ES-I3 (cell line): ENCODE data around the gene MAP2K6.

ENCODE experiments used
- H3K36me3 ChIP-seq: 2 replicates; pipeline ENCODE4 v1.6.1; 2013; ENCODE audit warnings: mild to moderate bottlenecking, low read length, control low read depth, moderate library complexity; ENCODE audit not compliant: insufficient read depth
- H3K4me1 ChIP-seq: 2 replicates; pipeline ENCODE4 v1.6.1; 2013; ENCODE audit warnings: mild to moderate bottlenecking, control low read depth, low read length; ENCODE audit not compliant: insufficient read depth
- H3K9ac ChIP-seq: 2 replicates; pipeline ENCODE4 v1.6.1; 2013; ENCODE audit warnings: low read depth, mild to moderate bottlenecking, low read length, moderate library complexity
- H3K9me3 ChIP-seq: 2 replicates; pipeline ENCODE4 v1.6.1; 2013; ENCODE audit warnings: mild to moderate bottlenecking, low read length, moderate library complexity; ENCODE audit not compliant: control insufficient read depth, insufficient read depth

MAP2K6 gene

DNA sequence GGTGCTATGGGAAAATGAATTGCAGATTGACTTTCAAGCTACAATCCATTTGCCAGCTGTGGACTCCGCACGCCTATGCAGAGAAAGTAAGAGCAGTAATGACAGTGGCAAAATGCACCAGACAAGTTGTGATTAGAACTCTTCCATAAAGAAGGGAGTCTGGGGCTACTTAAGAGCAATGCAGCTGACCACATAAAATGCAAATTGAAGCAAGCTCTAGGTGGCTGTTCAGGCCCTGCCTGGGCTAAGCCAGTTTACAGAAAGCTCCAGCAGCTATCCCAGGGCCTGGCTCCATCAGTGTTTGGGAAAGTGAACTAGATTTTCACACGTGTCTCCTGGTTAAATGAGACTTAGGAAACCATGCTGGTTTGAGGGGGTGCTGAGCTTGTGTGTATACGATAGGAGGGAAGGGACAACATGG is 2.2 kb upstream of the MAP2K6 start:
- no peak overlapping the region for H3K9ac ChIP-seq
- H3K4me1 ChIP-seq = peaks cover 1% of the 10 kb centered on the region
- H3K9me3 ChIP-seq = no peaks in the 10 kb centered on the region
- no peaks in the 10 kb centered on the region for H3K36me3 ChIP-seq

- Histone ChIP-seq H3K9ac (peak overlapping the region; percentile 56; the same call in 1 of the 2 replicates), H3K9me3 (no peaks in the 10 kb centered on the region), H3K4me1 (peaks cover 12% of the 10 kb centered on the region), H3K36me3 (no peaks in the 10 kb centered on the region)
These were observed 934 bp downstream of the MAP2K6 start for GRCh38 chr17:69415431-69415830.

- H3K36me3 ChIP-seq = no peaks in the 10 kb centered on the region
- no peak overlapping the region for H3K9ac ChIP-seq
- H3K4me1 ChIP-seq = peaks cover 12% of the 10 kb centered on the region
- H3K9me3 ChIP-seq = no peaks in the 10 kb centered on the region
These were observed 3.3 kb downstream of the MAP2K6 start for GRCh38 chr17:69417545-69418483.

DNA sequence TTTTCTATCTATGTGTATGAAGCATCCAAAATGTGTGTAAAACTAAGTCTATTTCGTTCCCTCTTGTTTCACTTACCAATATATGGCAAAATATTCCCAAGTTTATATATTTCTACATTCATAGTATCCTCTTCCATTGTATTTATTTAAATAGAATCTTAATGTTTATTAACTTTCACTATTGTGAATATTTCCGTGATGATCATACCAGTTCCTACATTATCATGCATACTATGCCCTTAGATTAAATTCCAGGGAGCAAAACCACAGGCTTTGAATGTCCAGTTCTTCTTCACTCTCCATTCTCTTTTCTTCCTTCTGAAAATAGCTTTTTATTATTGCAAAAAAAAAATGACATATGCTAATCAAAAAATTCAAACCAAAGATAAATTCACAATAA is 4.0 kb downstream of the MAP2K6 start:
- no peaks in the 10 kb centered on the region for H3K9me3 ChIP-seq
- no peaks in the 10 kb centered on the region for H3K36me3 ChIP-seq
- no peak overlapping the region for H3K9ac ChIP-seq
- peaks cover 18% of the 10 kb centered on the region for H3K4me1 ChIP-seq

DNA sequence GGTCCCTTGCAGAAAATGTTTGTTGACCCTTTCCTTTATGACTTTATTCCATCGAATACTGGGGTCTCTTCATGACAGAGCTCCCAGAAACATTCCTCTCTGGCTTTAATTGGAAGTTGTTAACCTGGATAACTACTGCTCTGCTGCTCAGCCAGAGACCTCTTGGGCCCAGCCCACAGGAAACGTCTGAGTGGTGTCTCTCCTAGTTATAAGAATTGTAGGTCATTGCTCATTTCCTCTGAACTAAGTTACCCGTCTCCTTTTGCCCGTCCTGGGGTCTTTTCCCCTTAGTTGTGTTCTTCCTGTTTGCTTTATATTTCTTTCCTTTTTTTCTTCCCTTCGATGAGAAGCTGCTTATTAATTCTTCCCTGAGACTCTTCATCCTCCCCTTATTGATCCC is 9.0 kb downstream of the MAP2K6 start:
- Histone ChIP-seq H3K9me3 (no peaks in the 10 kb centered on the region), H3K4me1 (peaks cover 24% of the 10 kb centered on the region), H3K9ac (no peak overlapping the region), H3K36me3 (no peaks in the 10 kb centered on the region; the same call in 1 of the 2 replicates)

DNA sequence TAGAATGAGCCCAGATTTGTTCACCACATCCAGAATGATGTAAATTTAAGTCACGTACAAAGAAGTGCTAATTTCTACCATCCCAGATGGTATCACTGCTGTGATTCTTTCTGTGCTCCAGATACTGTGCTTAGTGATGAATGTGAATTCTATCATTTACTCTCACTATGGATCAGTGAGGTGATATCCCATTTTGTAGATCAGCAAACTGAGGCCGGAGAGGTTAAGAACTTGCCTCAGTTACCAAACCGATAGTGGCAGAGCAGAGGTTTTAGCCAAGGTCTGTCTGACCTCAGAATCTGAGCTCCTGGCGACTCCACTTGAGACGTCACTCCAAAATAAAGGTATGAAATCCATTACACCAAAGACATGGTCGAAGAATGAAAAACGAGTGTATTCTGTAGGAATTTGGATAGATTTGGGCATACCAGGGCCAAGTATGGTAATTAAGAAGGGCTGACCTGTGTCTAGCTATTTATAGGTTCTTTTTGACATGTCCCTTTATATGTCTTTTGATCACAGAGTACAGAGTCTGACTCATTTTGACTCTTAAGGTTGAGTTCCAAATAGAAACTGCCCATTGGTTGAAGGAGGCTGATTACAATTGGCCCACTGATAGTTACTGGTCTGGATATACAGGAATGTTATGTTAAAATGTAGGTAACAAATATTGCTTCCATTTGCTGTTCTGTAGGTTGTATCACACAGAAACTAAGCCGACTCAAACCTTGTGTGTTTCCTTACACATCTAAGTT is 10.0 kb downstream of the MAP2K6 start:
- no peaks in the 10 kb centered on the region; the same call in 1 of the 2 replicates for H3K36me3 ChIP-seq
- no peak overlapping the region for H3K9ac ChIP-seq
- peaks cover 24% of the 10 kb centered on the region for H3K4me1 ChIP-seq

GRCh38 chr17:69425978-69426377 is 11.5 kb downstream of the MAP2K6 start:
- Histone ChIP-seq H3K4me1 (peaks cover 32% of the 10 kb centered on the region), H3K9ac (no peak overlapping the region), H3K36me3 (no peaks in the 10 kb centered on the region; the same call in 1 of the 2 replicates), H3K9me3 (no peaks in the 10 kb centered on the region)

More for the DNA sequence above, 10.0 kb downstream of the MAP2K6 start:
- H3K9me3 ChIP-seq = no peaks in the 10 kb centered on the region

DNA sequence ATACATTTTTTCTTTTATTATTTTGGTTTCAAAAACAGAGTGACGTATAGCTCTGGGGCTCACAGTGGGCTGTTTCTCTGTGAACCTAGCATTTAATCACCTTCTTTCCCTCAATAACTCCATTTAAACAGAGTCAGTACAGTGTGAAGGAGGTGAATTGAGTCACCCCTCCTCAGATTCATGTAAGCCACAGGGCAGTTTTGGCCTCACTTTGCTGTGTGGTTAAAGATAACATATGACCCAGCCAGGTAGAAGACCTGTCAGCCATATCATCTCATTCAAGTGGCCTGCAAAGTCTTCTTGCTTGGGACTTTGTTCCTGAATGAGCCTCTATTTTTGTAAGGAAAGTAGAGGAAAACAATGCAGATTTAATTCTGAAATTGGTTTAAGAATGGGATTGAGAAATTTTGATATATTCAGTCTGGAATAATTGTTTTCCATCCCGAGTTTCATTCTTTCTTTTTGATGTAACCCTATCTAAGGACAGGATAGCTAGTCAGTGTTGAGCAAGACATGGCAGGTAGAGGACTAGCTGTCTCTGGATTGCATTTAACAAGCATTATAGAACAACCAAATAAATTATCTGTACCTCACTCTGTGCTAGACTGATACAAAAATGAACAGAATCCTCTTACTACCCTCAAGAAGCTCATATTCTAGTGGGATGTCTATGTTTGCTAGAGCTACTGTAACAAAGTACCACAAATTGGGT is 13.1 kb downstream of the MAP2K6 start:
- Histone ChIP-seq H3K36me3 (no peaks in the 10 kb centered on the region; the same call in 1 of the 2 replicates), H3K9ac (no peak overlapping the region), H3K9me3 (no peaks in the 10 kb centered on the region), H3K4me1 (peaks cover 38% of the 10 kb centered on the region)

GRCh38 chr17:69428252-69428980 is 13.9 kb downstream of the MAP2K6 start:
- no peaks in the 10 kb centered on the region for H3K9me3 ChIP-seq
- no peaks in the 10 kb centered on the region; the same call in 1 of the 2 replicates for H3K36me3 ChIP-seq
- no peak overlapping the region for H3K9ac ChIP-seq
- peaks cover 34% of the 10 kb centered on the region for H3K4me1 ChIP-seq

DNA sequence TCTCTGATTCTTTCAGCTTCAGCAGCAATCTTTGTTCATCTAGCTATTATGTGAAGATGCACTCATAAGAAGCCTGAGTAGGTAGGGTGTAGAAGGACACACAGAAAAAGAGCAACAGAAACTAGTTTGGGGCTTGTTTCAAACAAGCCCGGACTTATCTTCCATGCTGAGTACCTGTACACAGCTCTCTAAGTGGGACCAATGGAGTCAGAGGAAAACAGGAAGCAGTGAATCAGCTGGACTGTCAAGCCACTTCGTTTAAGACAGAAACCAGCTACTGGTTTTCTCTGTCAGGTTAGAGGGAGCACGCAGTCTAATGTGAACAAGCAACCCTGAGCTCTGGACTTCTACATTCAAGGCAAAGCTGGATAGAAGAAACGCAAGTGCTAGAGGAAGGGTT is 16.0 kb downstream of the MAP2K6 start:
- Histone ChIP-seq H3K9ac (no peak overlapping the region), H3K36me3 (no peaks in the 10 kb centered on the region), H3K9me3 (no peaks in the 10 kb centered on the region), H3K4me1 (peaks cover 38% of the 10 kb centered on the region)

GRCh38 chr17:69431835-69432234 is 17.3 kb downstream of the MAP2K6 start:
- Histone ChIP-seq H3K9me3 (no peaks in the 10 kb centered on the region), H3K36me3 (no peaks in the 10 kb centered on the region), H3K4me1 (peaks cover 31% of the 10 kb centered on the region)

GRCh38 chr17:69433093-69433492 is 18.6 kb downstream of the MAP2K6 start:
- Histone ChIP-seq H3K36me3 (no peaks in the 10 kb centered on the region), H3K9me3 (no peaks in the 10 kb centered on the region), H3K4me1 (peaks cover 31% of the 10 kb centered on the region), H3K9ac (no peak overlapping the region)

More at GRCh38 chr17:69431835-69432234, 17.3 kb downstream of the MAP2K6 start:
- H3K9ac ChIP-seq = no peak overlapping the region

GRCh38 chr17:69434164-69434579 is 19.7 kb downstream of the MAP2K6 start:
- Histone ChIP-seq H3K9me3 (no peaks in the 10 kb centered on the region), H3K9ac (no peak overlapping the region), H3K36me3 (no peaks in the 10 kb centered on the region), H3K4me1 (peaks cover 31% of the 10 kb centered on the region)
